Glutamatergic neuron (in vitro differentiated cells): Measurements from ENCODE around the gene ELAC1. TPM values are rescaled to one million over a fixed set of nuclear protein-coding genes. Genes with fewer than 3 reads are reported as not detected.

Experiments
- DNase-seq: peaks from one replicate; pipeline ENCODE4 v3.0.0; 2022
- H3K27ac Mint-ChIP-seq: one replicate; pipeline ENCODE4 v1.8.0; 2020; ENCODE audit warnings: mild to moderate bottlenecking, mixed read lengths, inconsistent platforms; ENCODE audit not compliant: unreplicated experiment
- H3K27me3 Mint-ChIP-seq: one replicate; pipeline ENCODE4 v1.8.0; 2020; ENCODE audit warnings: mild to moderate bottlenecking, moderate library complexity, mixed read lengths, inconsistent platforms; ENCODE audit not compliant: unreplicated experiment
- H3K36me3 Mint-ChIP-seq: one replicate; pipeline ENCODE4 v1.8.0; 2020; ENCODE audit warnings: mild to moderate bottlenecking, mixed read lengths, inconsistent platforms; ENCODE audit not compliant: unreplicated experiment
- H3K4me1 Mint-ChIP-seq: one replicate; pipeline ENCODE4 v1.8.0; 2020; ENCODE audit warnings: mild to moderate bottlenecking, low read depth, mixed read lengths, inconsistent platforms; ENCODE audit not compliant: unreplicated experiment
- H3K4me3 Mint-ChIP-seq: one replicate; pipeline ENCODE4 v1.8.0; 2020; ENCODE audit warnings: mild to moderate bottlenecking, mixed read lengths, inconsistent platforms; ENCODE audit not compliant: unreplicated experiment
- H3K9me3 Mint-ChIP-seq: one replicate; pipeline ENCODE4 v1.8.0; 2020; ENCODE audit warnings: mild to moderate bottlenecking, moderate library complexity, mixed read lengths, inconsistent platforms; ENCODE audit not compliant: unreplicated experiment
- CTCF ChIP-seq: fragments of 200-600 bp; sonication (generic); IDR thresholded peaks from one replicate; pipeline ENCODE4 v1.5.0; 2021; ENCODE audit not compliant: partially characterized antibody, unreplicated experiment
- long read RNA-seq: library from polyadenylated mRNA; unstranded; transcript quantifications from one replicate; pipeline ENCODE4 v2.0.0, GENCODE V29; 2020; ENCODE audit not compliant: unreplicated experiment
- total RNA-seq: library from RNA; stranded (reverse); fragmentation: NEBNext Ultra II Directional; extraction: Animal tissue kit (Norgen Biotek cat#: 25700); gene quantifications from one replicate; pipeline ENCODE4 v1.2.1, GENCODE V29; 2021; ENCODE audit not compliant: unreplicated experiment

ELAC1 gene
- 9.2 TPM for total RNA-seq
- long read RNA-seq, transcript ELAC1-201 (4 exons, 2,235 nt) = major isoform, 7 of 9 reads
- long read RNA-seq, partial matches to known transcripts = 0 of 9 reads
- long read RNA-seq, other reads (novel, unspliced or antisense) = 0 of 9 reads

GRCh38 chr18:50967714-50968661 is at the start of gene ELAC1:
ELAC1 (plus strand) TSS chr18:50968040; CDS start chr18:50974405, 6,365 bp downstream.
- peak; percentile 81 for DNase-seq
- no peak for TF ChIP-seq CTCF
- peaks cover 2% of the 10 kb centered on the region for H3K9me3 Mint-ChIP-seq
- peak within 1 kb of the TSS; percentile 90 for H3K27ac Mint-ChIP-seq
- H3K4me3 Mint-ChIP-seq = peak within 1 kb of the TSS; percentile 92
- H3K27me3 Mint-ChIP-seq = peaks cover 3% of the 10 kb centered on the region
- peaks cover 11% of the 10 kb centered on the region for H3K4me1 Mint-ChIP-seq
- H3K36me3 Mint-ChIP-seq = peaks cover 10% of the 10 kb centered on the region

- no peak for DNase-seq
- H3K27me3 Mint-ChIP-seq = no peaks in the 10 kb centered on the region
- no peaks in the 10 kb centered on the region for H3K4me1 Mint-ChIP-seq
- no peak overlapping the region for H3K4me3 Mint-ChIP-seq
- H3K9me3 Mint-ChIP-seq = no peaks in the 10 kb centered on the region
- H3K36me3 Mint-ChIP-seq = no peaks in the 10 kb centered on the region
- no peak overlapping the region for H3K27ac Mint-ChIP-seq
- TF ChIP-seq CTCF = no peak
These were observed 49.7 kb upstream of the ELAC1 start for GRCh38 chr18:50918153-50918552.

GRCh38 chr18:50924372-50924771 is 43.5 kb upstream of the ELAC1 start:
- Mint-ChIP-seq H3K27ac (no peak overlapping the region), H3K4me1 (no peaks in the 10 kb centered on the region), H3K9me3 (peaks cover 3% of the 10 kb centered on the region), H3K36me3 (peaks cover 15% of the 10 kb centered on the region), H3K27me3 (no peaks in the 10 kb centered on the region), H3K4me3 (no peak overlapping the region)
- no peak for TF ChIP-seq CTCF
- no peak for DNase-seq

- no peaks in the 10 kb centered on the region for H3K27me3 Mint-ChIP-seq
- H3K4me3 Mint-ChIP-seq = no peak overlapping the region
- TF ChIP-seq CTCF = no peak
- no peaks in the 10 kb centered on the region for H3K4me1 Mint-ChIP-seq
- no peak overlapping the region for H3K27ac Mint-ChIP-seq
- DNase-seq = no peak
- peaks cover 3% of the 10 kb centered on the region for H3K9me3 Mint-ChIP-seq
- peaks cover 15% of the 10 kb centered on the region for H3K36me3 Mint-ChIP-seq
These were observed 41.3 kb upstream of the ELAC1 start for GRCh38 chr18:50926521-50926920.

- no peak for DNase-seq
- no peak overlapping the region for H3K27ac Mint-ChIP-seq
- peaks cover 15% of the 10 kb centered on the region for H3K36me3 Mint-ChIP-seq
- no peaks in the 10 kb centered on the region for H3K27me3 Mint-ChIP-seq
- no peak for TF ChIP-seq CTCF
- H3K4me1 Mint-ChIP-seq = no peaks in the 10 kb centered on the region
- H3K4me3 Mint-ChIP-seq = no peak overlapping the region
- peaks cover 3% of the 10 kb centered on the region for H3K9me3 Mint-ChIP-seq
These were observed 39.3 kb upstream of the ELAC1 start for GRCh38 chr18:50928551-50928950.
